Measurements from ENCODE around the gene PTGDR. TPM values are rescaled to one million over a fixed set of nuclear protein-coding genes. Genes with fewer than 3 reads are reported as not detected.

The PTGDR gene
- total RNA-seq, 4 donors from 2014 or later, result 0.23 to 2.0 (median 1.1) TPM

DNA sequence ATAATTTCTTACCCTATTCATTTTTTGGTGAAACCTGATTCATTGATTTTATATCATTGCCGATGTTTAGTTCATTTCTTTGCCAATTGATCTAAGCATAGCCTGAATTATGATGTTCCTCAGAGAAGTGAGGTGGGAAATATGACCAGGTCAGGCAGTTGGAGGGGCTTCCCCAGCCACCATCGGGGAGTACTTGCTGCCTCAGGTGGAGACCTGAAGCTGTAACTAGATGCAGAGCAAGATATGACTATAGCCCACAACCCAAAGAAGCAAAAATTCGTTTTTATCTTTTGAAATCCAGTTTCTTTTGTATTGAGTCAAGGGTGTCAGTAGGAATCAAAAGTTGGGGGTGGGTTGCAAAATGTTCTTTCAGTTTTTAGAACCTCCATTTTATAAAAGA is 7.9 kb downstream of the PTGDR start:
- H3K9me3 ChIP-seq, result no peaks in the 10 kb centered on the region
- TF ChIP-seq POLR2A (IDR thresholded peaks at IDR 0.05), result no peak
- TF ChIP-seq CTCF (IDR thresholded peaks at IDR 0.05), result no peak
- no peak for TF ChIP-seq POLR2AphosphoS5 (IDR thresholded peaks at IDR 0.05)
- TF ChIP-seq EP300 (IDR thresholded peaks at IDR 0.05), result no peak
- H3K27ac ChIP-seq, result no peak overlapping the region
- no peaks in the 10 kb centered on the region for H3K27me3 ChIP-seq
- no peaks in the 10 kb centered on the region for H3K36me3 ChIP-seq
- DNase-seq (ENCODE audit: low spot score in 2 of 2), result no peak
- WGBS, result 59% methylated on average over 3 of the region's 3 CpGs
- no peak overlapping the region for H3K4me3 ChIP-seq
- peaks cover 4% of the 10 kb centered on the region for H3K4me1 ChIP-seq

DNA sequence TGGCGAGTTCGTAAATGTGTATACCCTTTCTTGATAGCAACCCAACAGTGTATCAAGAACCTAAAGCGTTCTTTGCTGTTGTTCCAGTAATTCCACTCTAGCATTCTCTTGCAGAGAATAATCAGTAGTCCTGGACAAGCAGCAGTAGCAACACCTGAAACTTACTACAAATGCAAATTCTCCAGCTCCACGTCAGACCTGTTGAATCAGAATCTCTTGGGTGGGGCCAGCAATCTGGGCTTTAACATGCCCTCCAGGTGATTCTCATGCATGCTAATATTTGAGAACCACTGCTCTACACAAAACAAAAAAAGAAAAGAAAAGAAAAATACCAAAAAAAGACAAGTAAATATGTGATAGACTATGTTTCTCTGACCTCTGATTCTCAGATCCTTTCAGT is 10.1 kb downstream of the PTGDR start:
- Histone ChIP-seq H3K36me3 (no peaks in the 10 kb centered on the region), H3K4me1 (peaks cover 4% of the 10 kb centered on the region), H3K27ac (no peak overlapping the region), H3K9me3 (no peaks in the 10 kb centered on the region), H3K27me3 (no peaks in the 10 kb centered on the region), H3K4me3 (no peak overlapping the region)
- TF ChIP-seq EP300 (IDR thresholded peaks at IDR 0.05), result no peak
- no peak for TF ChIP-seq CTCF (IDR thresholded peaks at IDR 0.05)
- TF ChIP-seq POLR2AphosphoS5 (IDR thresholded peaks at IDR 0.05), result no peak
- 64% methylated on average over 4 of the region's 4 CpGs for WGBS
- DNase-seq (ENCODE audit: low spot score in 2 of 2), result no peak

- no peak overlapping the region for H3K27ac ChIP-seq
- H3K4me1 ChIP-seq, result peaks cover 4% of the 10 kb centered on the region
- no peak for DNase-seq (ENCODE audit: low spot score in 2 of 2)
- TF ChIP-seq EP300 (IDR thresholded peaks at IDR 0.05), result no peak
- TF ChIP-seq CTCF (IDR thresholded peaks at IDR 0.05), result no peak
- no peak for TF ChIP-seq POLR2AphosphoS5 (IDR thresholded peaks at IDR 0.05)
- TF ChIP-seq POLR2A (IDR thresholded peaks at IDR 0.05), result no peak
- H3K4me3 ChIP-seq, result no peak overlapping the region
- WGBS, result 28% methylated on average over 3 of the region's 3 CpGs
- no peaks in the 10 kb centered on the region for H3K9me3 ChIP-seq
- H3K27me3 ChIP-seq, result no peaks in the 10 kb centered on the region
- H3K36me3 ChIP-seq, result no peaks in the 10 kb centered on the region
Observed at GRCh38 chr14:52279408-52279807, 11.9 kb downstream of the PTGDR start.

DNA sequence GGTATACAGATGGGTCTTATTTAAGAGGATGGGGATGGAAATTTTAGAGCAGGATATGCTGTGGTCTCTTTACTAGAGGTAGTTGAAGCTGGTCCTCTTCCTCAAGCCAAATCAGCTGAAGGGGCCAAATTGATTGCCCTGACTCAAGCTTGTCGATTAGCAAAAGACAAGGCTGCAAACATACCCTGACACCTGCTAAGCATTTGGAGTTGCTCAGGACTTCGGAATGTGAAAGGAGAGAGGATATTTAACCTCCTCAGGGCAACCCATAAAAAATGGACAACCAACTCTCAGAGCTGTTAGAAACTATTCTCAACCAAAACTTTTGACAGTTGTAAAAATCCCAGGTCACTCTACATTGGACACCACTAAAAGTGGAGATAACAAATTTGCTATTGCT is 15.6 kb downstream of the PTGDR start:
- WGBS, result 80% methylated on average over 2 of the region's 2 CpGs
- DNase-seq (ENCODE audit: low spot score in 2 of 2), result no peak
- Histone ChIP-seq H3K27ac (no peak overlapping the region), H3K4me1 (peaks cover 4% of the 10 kb centered on the region), H3K27me3 (no peaks in the 10 kb centered on the region), H3K9me3 (no peaks in the 10 kb centered on the region), H3K36me3 (no peaks in the 10 kb centered on the region), H3K4me3 (no peak overlapping the region)
- TF ChIP-seq CTCF (IDR thresholded peaks at IDR 0.05) (no peak), POLR2AphosphoS5 (IDR thresholded peaks at IDR 0.05) (no peak), POLR2A (IDR thresholded peaks at IDR 0.05) (no peak), EP300 (IDR thresholded peaks at IDR 0.05) (no peak)

- H3K9me3 ChIP-seq, result no peaks in the 10 kb centered on the region
- WGBS, result 54% methylated on average over 4 of the region's 4 CpGs
- H3K36me3 ChIP-seq, result no peaks in the 10 kb centered on the region
- H3K27me3 ChIP-seq, result no peaks in the 10 kb centered on the region
- no peak overlapping the region for H3K4me3 ChIP-seq
- DNase-seq (ENCODE audit: low spot score in 2 of 2), result no peak
- no peak overlapping the region for H3K27ac ChIP-seq
- TF ChIP-seq POLR2AphosphoS5 (IDR thresholded peaks at IDR 0.05) (no peak), POLR2A (IDR thresholded peaks at IDR 0.05) (no peak), CTCF (IDR thresholded peaks at IDR 0.05) (no peak), EP300 (IDR thresholded peaks at IDR 0.05) (no peak)
- H3K4me1 ChIP-seq, result no peaks in the 10 kb centered on the region
Observed at GRCh38 chr14:52286661-52287649, 19.5 kb downstream of the PTGDR start.
